ENCODE results near the gene CER1.

Gene CER1

GRCh38 chr9:14715102-14715501 is 7.4 kb downstream of the CER1 start:
- no peak for DNase-seq (ENCODE audit: low spot score)

GRCh38 chr9:14713187-14713767 is 9.3 kb downstream of the CER1 start:
- no peak for DNase-seq (ENCODE audit: low spot score)

- DNase-seq (ENCODE audit: low spot score) = no peak
Measured at GRCh38 chr9:14710804-14711203, 11.7 kb downstream of the CER1 start.

- no peak for DNase-seq (ENCODE audit: low spot score)
Measured at GRCh38 chr9:14706530-14707140, 15.9 kb downstream of the CER1 start.

- DNase-seq (ENCODE audit: low spot score) = no peak
Measured at GRCh38 chr9:14705079-14705478, 17.5 kb downstream of the CER1 start.

- no peak for DNase-seq (ENCODE audit: low spot score)
Measured at GRCh38 chr9:14704281-14704680, 18.3 kb downstream of the CER1 start.

GRCh38 chr9:14702200-14702720 is 20.3 kb downstream of the CER1 start:
- DNase-seq (ENCODE audit: low spot score) = no peak

GRCh38 chr9:14693251-14693861 is 29.2 kb downstream of the CER1 start, which contains the start of gene ZDHHC21:
ZDHHC21 (minus strand) TSS chr9:14693432; CDS start chr9:14674340, 19,092 bp downstream.
- DNase-seq (ENCODE audit: low spot score) = peak; percentile 62

- DNase-seq (ENCODE audit: low spot score) = no peak
Measured at GRCh38 chr9:14692470-14693250, 29.9 kb downstream of the CER1 start.

GRCh38 chr9:14690948-14691730 is 31.4 kb downstream of the CER1 start:
- DNase-seq (ENCODE audit: low spot score) = no peak

- DNase-seq (ENCODE audit: low spot score) = no peak
Measured at GRCh38 chr9:14687042-14687719, 35.4 kb downstream of the CER1 start.

GRCh38 chr9:14686168-14686567 is 36.4 kb downstream of the CER1 start:
- DNase-seq (ENCODE audit: low spot score) = no peak

GRCh38 chr9:14682616-14683015 is 39.9 kb downstream of the CER1 start:
- peak; percentile 52 for DNase-seq (ENCODE audit: low spot score)

GRCh38 chr9:14678776-14679175 is 43.8 kb downstream of the CER1 start:
- no peak for DNase-seq (ENCODE audit: low spot score)

- no peak for DNase-seq (ENCODE audit: low spot score)
Measured at GRCh38 chr9:14677872-14678271, 44.7 kb downstream of the CER1 start.

GRCh38 chr9:14677396-14677795 is 45.1 kb downstream of the CER1 start:
- no peak for DNase-seq (ENCODE audit: low spot score)

GRCh38 chr9:14674630-14675029 is 47.9 kb downstream of the CER1 start:
- DNase-seq (ENCODE audit: low spot score) = no peak

GRCh38 chr9:14671377-14671776 is 51.2 kb downstream of the CER1 start:
- peak; percentile 71 for DNase-seq (ENCODE audit: low spot score)

- DNase-seq (ENCODE audit: low spot score) = peak; percentile 64
Measured at GRCh38 chr9:14670718-14671117, 51.8 kb downstream of the CER1 start.
